Activated CD4-positive, alpha-beta T cell treated with anti-CD3 and anti-CD28 coated beads for 1 hour (primary cell): Measurements from ENCODE around the gene DAG1.
"Not testable (repeated sequence)": the region's sequence is repeated elsewhere in the genome, so short reads cannot be mapped to it uniquely, and the experiment has no call there.

Experiments
- DNase-seq: peaks from one replicate; pipeline ENCODE4 v3.0.0-alpha.2; 2020

The DAG1 gene

GRCh38 chr3:49470714-49471420 lies 800 bp downstream of the DAG1 start:
- no peak for DNase-seq

- DNase-seq: no peak
Measured at GRCh38 chr3:49471856-49472495, 1.9 kb downstream of the DAG1 start.

GRCh38 chr3:49476563-49476962 lies 6.5 kb downstream of the DAG1 start:
- no peak for DNase-seq

- no peak for DNase-seq
Measured at GRCh38 chr3:49482766-49483165, 12.7 kb downstream of the DAG1 start.

GRCh38 chr3:49484471-49484870 lies 14.4 kb downstream of the DAG1 start:
- DNase-seq: no peak

GRCh38 chr3:49489247-49489646 lies 19.2 kb downstream of the DAG1 start:
- DNase-seq: no peak

GRCh38 chr3:49492969-49493368 lies 22.9 kb downstream of the DAG1 start:
- no peak for DNase-seq

GRCh38 chr3:49493901-49494300 lies 23.8 kb downstream of the DAG1 start:
- no peak for DNase-seq

DNA sequence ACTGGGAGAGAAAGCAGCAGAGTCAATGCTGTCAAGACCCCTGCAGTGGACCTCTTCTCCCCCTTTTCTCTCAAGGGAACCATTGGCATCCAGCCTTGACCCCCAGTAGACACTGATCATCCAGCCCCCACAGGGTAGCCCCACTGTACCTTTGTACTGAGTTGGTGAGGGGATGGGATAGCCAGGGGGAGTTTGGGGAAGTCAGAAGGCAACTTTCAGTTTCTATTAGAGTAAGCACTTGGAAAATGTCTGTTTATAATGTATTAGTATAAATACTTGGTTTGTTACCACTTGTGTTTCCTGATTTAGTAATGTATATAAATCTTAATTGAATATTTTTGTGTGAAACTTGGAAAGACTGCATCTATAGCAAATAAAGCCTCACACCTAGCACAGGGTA lies 25.0 kb downstream of the DAG1 start:
- no peak for DNase-seq

DNA sequence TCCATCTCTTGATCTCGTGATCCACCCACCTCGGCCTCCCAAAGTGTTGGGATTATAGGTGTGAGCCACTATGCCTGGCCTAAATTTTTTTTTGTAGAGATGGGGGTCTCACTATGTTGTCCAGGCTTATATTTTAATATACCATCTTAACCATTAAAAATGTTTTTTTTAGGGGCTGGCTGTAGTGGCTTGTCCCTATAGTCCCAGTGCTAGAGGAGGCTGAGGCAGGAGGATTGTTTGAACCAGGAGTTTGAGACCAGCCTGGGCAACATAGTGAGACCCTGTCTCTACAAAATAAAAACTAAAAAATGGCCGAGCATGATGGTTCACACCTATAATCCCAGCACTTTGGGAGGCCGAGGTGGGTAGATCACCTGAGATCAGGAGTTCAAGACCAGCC lies 26.8 kb downstream of the DAG1 start:
- DNase-seq: not testable (repeated sequence)

DNA sequence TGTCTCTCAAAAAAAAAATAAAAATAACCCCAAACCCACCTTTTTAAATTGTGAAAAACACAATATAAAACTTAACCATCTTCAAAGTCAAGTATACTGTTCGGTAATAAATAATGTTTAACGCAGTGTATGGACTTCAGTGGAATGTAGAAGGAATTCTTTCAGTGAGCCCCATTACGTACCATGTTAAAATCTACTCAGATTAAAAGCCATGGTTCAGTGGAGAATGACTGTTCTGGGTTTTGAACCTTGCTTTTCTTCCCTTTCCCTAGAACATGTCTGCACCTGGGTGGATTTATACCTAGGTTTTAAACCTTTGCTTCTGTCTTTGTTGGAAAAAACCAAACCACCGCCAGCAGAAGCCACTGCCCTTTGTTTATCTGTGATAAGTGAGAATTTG lies 27.5 kb downstream of the DAG1 start:
- DNase-seq: no peak

DNA sequence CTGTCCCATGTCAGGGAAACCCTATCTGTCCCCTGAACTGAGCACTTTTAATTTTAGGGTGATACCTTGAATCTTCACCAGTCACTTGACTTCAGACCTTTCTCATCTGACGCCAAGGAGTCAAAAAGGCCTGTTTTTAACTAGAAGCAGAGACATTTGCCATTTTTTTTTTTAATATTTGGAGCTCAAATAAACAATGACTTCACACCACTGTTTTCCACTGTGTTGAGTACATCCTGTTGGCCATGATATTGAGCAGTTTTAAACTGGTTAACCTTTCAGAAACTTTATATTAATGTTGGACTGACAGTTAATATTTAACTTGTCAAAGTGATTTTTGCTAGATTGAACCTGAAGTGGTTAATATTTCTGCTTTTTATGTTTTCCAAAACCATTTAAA lies 28.2 kb downstream of the DAG1 start:
- no peak for DNase-seq

GRCh38 chr3:49498648-49499047 lies 28.6 kb downstream of the DAG1 start:
- DNase-seq: no peak

GRCh38 chr3:49500205-49500731 lies 30.2 kb downstream of the DAG1 start:
- DNase-seq: no peak

GRCh38 chr3:49500732-49501609 lies 30.9 kb downstream of the DAG1 start:
- DNase-seq: no peak

DNA sequence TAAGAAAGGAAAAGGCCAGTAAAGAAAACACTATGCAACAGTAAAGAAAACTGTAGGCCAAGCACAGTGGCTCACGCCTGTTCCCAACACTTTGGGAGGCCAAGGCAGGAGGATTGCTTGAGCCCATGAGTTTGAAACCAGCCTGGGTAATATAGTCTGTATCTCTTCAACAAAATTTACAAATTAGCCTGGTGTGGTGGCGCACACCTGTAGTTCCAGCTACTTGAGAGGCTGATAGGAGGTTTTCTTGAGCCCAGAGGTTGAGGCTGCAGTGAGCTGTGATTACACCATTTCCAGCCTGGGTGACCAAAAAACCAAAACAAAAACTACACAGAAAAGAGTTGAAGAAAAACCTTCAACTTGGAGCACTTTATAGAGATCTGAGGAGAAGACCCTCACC lies 31.8 kb downstream of the DAG1 start:
- DNase-seq: no peak

DNA sequence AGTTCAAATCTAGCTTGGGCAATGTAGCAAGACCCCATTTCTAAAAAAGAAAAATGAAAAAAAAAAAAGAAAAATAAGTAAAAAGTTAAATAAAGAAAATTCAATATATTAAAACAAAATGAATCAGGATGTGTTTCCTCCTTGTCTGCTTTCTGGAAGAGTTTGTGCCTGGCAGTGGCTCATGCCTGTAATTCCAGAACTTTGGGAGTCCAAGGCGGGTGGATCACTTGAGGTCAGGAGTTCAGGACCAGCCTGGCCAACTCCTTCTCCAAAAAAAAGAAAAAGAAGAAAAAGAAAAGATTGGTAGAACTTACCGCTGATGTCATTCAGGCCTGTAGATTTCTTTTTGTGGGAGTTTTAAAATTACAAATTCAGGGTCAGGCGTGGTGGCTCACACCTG lies 36.8 kb downstream of the DAG1 start:
- no peak for DNase-seq

GRCh38 chr3:49509028-49509561 lies 39.0 kb downstream of the DAG1 start:
- no peak for DNase-seq

DNA sequence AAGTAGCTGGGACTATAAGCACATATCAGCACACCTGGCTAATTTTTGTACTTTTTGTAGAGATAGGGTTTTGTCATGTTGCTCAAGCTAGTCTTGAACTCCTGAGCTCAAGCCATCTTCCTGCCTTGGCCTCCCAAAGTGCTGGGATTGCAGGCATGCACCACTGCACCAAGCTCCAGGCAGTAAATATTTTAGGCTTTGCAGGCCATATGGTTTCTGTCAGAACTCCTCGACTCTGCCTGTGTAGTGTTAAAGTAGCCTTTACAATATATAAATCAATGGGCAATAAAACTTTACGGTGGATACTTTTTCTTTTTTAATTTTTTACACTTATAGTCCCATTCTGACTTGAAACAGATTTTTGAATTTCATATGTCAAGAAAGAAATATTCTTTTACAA lies 41.6 kb downstream of the DAG1 start:
- DNase-seq: no peak

DNA sequence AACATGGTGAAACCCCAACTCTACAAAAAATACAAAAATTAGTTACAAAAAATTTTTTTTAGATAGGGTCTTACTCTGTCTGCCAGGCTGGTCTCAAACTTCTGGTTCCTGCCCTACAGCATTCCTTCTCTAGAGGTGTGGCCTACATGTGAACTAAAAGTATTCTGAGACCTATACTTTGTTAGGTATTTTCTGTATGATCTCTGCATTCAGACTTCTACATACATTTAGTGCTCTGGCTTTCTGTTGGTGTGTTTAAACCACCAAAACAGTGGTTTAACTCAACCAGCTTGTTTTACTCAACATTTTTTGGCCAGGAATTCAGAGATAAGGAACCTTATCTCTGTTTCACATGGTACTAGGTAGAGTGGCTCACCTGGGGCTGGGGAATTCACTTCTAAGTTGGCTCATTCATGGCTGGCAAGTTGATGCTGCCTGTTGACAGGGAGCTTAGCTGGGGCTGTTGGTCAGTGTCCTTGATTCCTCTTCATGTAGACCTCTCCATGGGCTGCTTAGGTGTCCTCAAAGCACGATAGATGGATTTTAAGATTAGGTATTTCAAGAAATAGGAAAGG lies 42.8 kb downstream of the DAG1 start:
- DNase-seq: no peak

DNA sequence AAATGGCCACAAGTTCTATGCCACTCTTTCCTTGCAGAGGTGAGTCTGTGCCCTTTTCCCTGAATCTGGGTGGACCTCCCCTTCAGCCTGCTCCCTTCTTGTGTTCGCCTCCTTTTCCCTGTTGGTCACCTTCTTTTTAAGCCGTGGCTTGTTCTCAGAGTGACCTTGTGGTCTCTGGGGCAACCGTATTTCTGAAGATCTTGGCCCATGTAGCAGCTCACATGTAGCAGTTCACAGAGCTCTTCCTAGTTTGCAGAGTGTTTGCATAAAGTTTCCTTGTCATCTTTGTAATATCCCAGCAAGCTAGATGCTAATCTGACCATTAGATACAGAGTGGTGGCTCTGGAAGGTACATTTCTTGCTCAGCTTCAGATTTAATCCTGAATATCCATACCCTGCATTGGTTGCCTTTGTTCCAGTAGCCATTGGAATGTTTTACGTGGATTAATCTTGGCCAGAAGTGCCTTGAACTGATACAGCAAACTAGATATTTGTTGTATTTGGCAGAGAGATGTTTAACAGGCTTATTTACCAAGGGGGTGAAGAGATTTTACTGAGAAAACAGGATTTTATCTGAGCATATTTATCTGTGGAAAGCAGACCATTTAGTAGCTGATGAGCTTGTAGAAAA lies 43.5 kb downstream of the DAG1 start:
- DNase-seq: no peak

GRCh38 chr3:49518016-49518415 lies 47.9 kb downstream of the DAG1 start:
- DNase-seq: no peak

DNA sequence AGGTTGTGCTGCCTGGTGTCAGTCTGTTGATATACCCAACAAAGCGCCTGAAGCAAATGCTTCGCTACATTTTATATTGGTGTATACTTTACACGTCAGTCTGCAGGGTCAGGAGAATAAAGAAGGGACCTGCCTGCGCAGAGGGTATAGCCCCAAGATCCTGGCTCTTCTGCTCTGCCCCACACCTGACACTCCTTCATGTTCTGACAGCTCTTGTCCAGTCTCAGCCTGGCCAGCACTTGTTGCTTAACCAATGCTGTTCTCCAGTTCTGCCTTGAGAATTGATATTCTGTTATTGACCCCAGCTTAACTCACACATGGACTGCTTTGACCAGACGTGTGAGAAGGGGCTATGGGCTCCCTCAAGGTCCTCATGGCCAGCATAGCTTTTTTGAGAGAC lies 48.4 kb downstream of the DAG1 start:
- DNase-seq: no peak
